Astrocyte of the spinal cord (primary cell): ENCODE measurements around the gene CCDC40.

Experiments used
- DNase-seq: peaks from one replicate; pipeline ENCODE4 v3.0.0; 2011; ENCODE audit warnings: low read depth, low spot score
- H3K4me3 ChIP-seq: 2 replicates; pipeline ENCODE4 v1.5.1; 2011; ENCODE audit warnings: low read depth, mild to moderate bottlenecking, low read length, moderate library complexity
- in situ Hi-C: cut with HindIII; loops from 2 replicates; pipeline ENCODE4 v1.10.0; 2017; ENCODE audit warnings: low sequenced_read_pairs
- TF ChIP-seq, protein P1 (sequence below): IDR thresholded peaks from 2 replicates; pipeline ENCODE4 v1.5.1; 2012; ENCODE audit warnings: low read depth, mild to moderate bottlenecking, low read length, inconsistent platforms

The CCDC40 gene

DNA sequence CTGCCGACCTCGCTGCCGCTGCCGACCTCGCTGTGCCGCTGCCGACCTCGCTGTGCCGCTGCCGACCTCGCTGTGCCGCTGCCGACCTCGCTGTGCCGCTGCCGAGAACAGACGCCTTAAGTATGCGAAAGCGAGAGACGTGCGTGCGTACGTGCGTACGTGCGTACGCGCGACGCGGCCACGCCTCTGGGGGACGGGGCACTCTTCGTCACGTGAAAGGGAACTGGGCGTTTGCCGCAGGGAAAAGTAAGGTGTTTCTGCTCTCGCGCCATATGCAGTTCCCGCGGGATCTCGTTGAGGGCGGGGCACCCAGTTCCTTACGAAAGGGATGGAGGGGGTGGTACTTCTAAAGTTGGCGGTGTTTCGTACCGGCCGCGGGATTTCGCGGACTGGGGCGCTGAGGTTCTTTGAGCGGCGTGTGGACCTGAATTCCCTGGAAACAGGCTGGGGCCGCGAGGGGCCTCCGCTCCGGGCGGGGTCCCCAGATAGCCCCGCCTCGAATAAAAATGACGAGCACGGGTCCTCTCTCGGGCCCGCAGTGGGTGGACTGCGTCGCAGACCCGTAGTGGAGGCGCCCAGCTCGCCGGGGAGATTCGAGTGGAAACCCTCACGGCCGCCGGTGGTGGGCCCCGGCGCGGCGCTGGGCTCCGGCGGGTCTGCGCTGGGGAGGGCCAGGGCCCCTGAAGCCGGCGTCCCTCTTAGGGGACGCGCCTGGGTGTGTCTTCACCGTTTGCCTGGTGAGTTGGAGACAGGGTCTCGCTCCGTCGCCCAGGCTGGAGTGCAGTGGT is 110.8 kb downstream of the CCDC40 start, which contains the start of gene EIF4A3:
EIF4A3 (minus strand) TSS at position 94 of the 788 bp plus-strand sequence. CDS start 167 bp downstream, outside the sequence.
- in situ Hi-C loops: no loop called here
- peak within 1 kb of the TSS; percentile 90 for H3K4me3 ChIP-seq
- TF ChIP-seq, protein P1, sequence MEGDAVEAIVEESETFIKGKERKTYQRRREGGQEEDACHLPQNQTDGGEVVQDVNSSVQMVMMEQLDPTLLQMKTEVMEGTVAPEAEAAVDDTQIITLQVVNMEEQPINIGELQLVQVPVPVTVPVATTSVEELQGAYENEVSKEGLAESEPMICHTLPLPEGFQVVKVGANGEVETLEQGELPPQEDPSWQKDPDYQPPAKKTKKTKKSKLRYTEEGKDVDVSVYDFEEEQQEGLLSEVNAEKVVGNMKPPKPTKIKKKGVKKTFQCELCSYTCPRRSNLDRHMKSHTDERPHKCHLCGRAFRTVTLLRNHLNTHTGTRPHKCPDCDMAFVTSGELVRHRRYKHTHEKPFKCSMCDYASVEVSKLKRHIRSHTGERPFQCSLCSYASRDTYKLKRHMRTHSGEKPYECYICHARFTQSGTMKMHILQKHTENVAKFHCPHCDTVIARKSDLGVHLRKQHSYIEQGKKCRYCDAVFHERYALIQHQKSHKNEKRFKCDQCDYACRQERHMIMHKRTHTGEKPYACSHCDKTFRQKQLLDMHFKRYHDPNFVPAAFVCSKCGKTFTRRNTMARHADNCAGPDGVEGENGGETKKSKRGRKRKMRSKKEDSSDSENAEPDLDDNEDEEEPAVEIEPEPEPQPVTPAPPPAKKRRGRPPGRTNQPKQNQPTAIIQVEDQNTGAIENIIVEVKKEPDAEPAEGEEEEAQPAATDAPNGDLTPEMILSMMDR: no peak
- DNase-seq: peak; percentile 100
